Adrenal gland (tissue), 12 donors: ENCODE results near the gene ZNRF1. TPM values are rescaled to one million over a fixed set of nuclear protein-coding genes. Genes with fewer than 3 reads are reported as not detected.
A peak's percentile ranks its signal among the peaks of the same experiment; 100 is the strongest.

Experiments used
- DNase-seq, 7 donors: peaks; one replicate each; pipeline ENCODE4 v3.0.0-alpha.2; 2019 to 2020
- H3K27ac ChIP-seq, 5 donors: fragments of 200-600 bp; sonication (generic) in 4 of 5; 1 replicate in 3 of 5; 2 replicates in 2 of 5; pipeline versions ENCODE4 v1.5.1 to v1.8.0; 2016 to 2020; ENCODE audit warnings: mild to moderate bottlenecking in 1 of 5
- H3K27me3 ChIP-seq: fragments of 200-600 bp; 2 replicates; pipeline ENCODE4 v1.8.0; 2021
- H3K36me3 ChIP-seq, 2 donors: fragments of 200-600 bp; replicated peaks in 1 of 2; 1 replicate in 1 of 2; 2 replicates in 1 of 2; pipeline versions ENCODE4 v1.5.1 to v1.8.0; 2018 to 2022
- H3K4me1 ChIP-seq, 2 donors: fragments of 200-600 bp; replicated peaks in 1 of 2; 1 replicate in 1 of 2; 2 replicates in 1 of 2; pipeline versions ENCODE4 v1.5.1 to v1.8.0; 2018 to 2021
- H3K4me3 ChIP-seq, 4 donors: fragments of 200-600 bp; sonication (generic) in 3 of 4; one replicate each; pipeline ENCODE4 v1.5.1; 2016 to 2018
- H3K9me3 ChIP-seq, 3 donors: fragments of 200-600 bp; sonication (generic) in 1 of 3; replicated peaks in 1 of 3; 1 replicate in 2 of 3; 2 replicates in 1 of 3; pipeline versions ENCODE4 v1.5.1 to v1.8.0; 2016 to 2021
- CTCF ChIP-seq, 6 experiments: fragments of 450-650 bp in 4 of 6; fragments of 200-600 bp in 2 of 6; sonication (generic) in 1 of 6; IDR thresholded peaks; 1 replicate in 5 of 6; 2 replicates in 1 of 6; pipeline versions ENCODE4 v1.5.1 to v1.8.0; 2016 to 2021; ENCODE audit warnings: antibody characterized with exemption in 6 of 6, mild to moderate bottlenecking in 2 of 6, moderate library complexity in 1 of 6
- POLR2A ChIP-seq, 2 donors: fragments of 450-650 bp; IDR thresholded peaks; one replicate each; pipeline ENCODE4 v1.6.1; 2017; ENCODE audit warnings: antibody characterized with exemption in 2 of 2, mild to moderate bottlenecking in 2 of 2, moderate library complexity in 1 of 2
- WGBS, 4 donors: extraction: QIAGEN DNeasy Blood & Tissue Kit in 2 of 4; methylation state at CpG; one replicate each; pipeline versions ENCODE4 v1.1.5 to v1.1.7; 2013 to 2017; 5-methylcytosine and 5-hydroxymethylcytosine counted together
- intact Hi-C, 2 donors: fragments of 100-400 bp; cut with DNase I; formaldehyde crosslinking; loops; one replicate each; pipeline versions ENCODE4 v1.14.1 to v1.15.0; 2022 to 2023
- polyA plus RNA-seq, 3 donors: library from polyadenylated mRNA; stranded (reverse); fragments of 200-250 nt in 2 of 3; fragments of 350-450 nt in 1 of 3; fragmentation: Illumina TruSeq in 1 of 3; extraction: RNeasy Lipid Tissue Mini Kit (QIAGEN cat#74804) in 1 of 3; gene quantifications; one replicate each; pipeline ENCODE4 v1.2.3, GENCODE V29; 2013 to 2014
- total RNA-seq, 9 donors: library from RNA; depleted of rRNA in 4 of 9; stranded (reverse); fragments of >200 nt in 4 of 9; fragments of 120-200 nt in 1 of 9; fragmentation: NEBNext Ultra II Directional in 1 of 9; extraction: Animal tissue kit (Norgen Biotek cat#: 25700) in 1 of 9; gene quantifications; one replicate each; pipeline versions ENCODE4 v1.1.0 to v1.2.4, GENCODE V29; 2013 to 2023
- donor health status: healthy with polysubstance abuse.
- donor health status: Bipolar disorder and iron deficiency.
- donor health status: DM: yes; HTN: yes; CAD: no.
- donor health status: DM: no; HTN: no; CAD: no.
- donor health status: DM: no; HTN: no; CAD: no.
- donor health status: DM: yes; HTN: yes; CAD: no.

ZNRF1 gene
- total and polyA plus RNA-seq, 12 donors: 9.9 to 29.2 (median 25.4) TPM

GRCh38 chr16:75114179-75114945, 115.5 kb downstream of the ZNRF1 start:
- Histone ChIP-seq H3K27ac (no peak overlapping the region), H3K27me3 (no peaks in the 10 kb centered on the region), H3K4me1 (peaks cover 29 to 47% of the 10 kb centered on the region in 2 donors), H3K9me3 (no peaks in the 10 kb centered on the region), H3K36me3 (no peaks in the 10 kb centered on the region), H3K4me3 (no peak overlapping the region)
- TF ChIP-seq CTCF (IDR thresholded peaks at IDR 0.05) (no peak), POLR2A (IDR thresholded peaks at IDR 0.05) (no peak)
- intact Hi-C loops: loop anchor here (5.0 to 10.0 kb wide), 2 partner anchors 117 to 300 kb away; partner anchors contain the start of gene ZNRF1 (in 2 of the 2)
- WGBS, 4 donors: 86 to 96% (median 92%) methylated on average over 15 to 44 of the region's 44 CpGs
- no peak for DNase-seq

DNA sequence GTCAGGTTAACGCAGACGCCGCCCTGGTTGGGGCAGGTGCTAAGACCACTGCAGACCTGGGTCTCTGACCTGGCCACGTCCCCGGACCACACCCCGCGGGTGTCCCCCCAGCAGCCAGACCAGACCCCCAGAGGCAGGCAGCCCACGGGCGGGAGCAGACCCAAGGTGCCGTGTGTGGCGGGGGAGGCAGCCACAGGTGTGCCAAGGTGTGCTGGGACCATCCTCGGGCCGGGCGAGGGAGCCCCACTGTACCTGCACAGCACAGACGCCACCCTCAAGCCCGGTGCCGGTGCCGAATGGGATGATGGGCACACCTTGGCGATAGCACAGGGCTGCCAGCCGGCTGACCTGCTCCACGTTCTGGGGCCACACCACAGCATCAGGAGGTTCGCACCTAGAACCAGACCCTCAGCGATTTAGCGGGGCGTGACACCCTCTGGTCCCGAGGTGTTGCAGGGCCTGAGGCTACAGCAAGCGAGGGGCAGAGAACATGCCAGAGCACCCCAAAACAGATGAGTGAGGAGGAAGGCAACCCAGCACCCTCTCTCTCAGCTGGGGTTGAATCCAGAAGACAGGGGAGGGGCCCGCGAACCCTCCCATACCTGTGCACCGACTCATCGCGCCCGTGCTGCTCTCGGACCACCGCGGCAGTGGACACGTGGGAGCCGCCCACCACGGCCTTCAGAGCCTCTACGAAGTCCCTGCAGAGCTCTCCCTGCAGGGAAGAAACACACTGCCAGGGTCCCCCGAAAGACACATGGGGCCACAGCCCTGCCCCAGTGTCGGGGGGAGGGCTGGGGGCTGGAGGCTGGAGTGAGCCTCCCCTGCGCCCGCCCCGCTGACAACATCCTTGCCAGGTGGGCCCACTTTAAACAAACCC, 116.4 kb downstream of the ZNRF1 start:
- peaks cover 20 to 38% of the 10 kb centered on the region in 2 donors for H3K4me1 ChIP-seq
- 73 to 91% (median 85%) methylated on average over 2 to 45 of the region's 45 CpGs for WGBS, 4 donors
- no peaks in the 10 kb centered on the region for H3K36me3 ChIP-seq
- TF ChIP-seq CTCF (IDR thresholded peaks at IDR 0.05) (no peak), POLR2A (IDR thresholded peaks at IDR 0.05) (no peak)
- peak in 1 of 7 donors; percentile 31 for DNase-seq
- H3K27ac ChIP-seq: no peak overlapping the region
- intact Hi-C loops: loop anchor here (5.0 to 10.0 kb wide), 2 partner anchors 118 to 300 kb away; partner anchors contain the start of gene ZNRF1 (in 2 of the 2)
- H3K4me3 ChIP-seq: no peak overlapping the region
- H3K27me3 ChIP-seq: no peaks in the 10 kb centered on the region
- no peaks in the 10 kb centered on the region for H3K9me3 ChIP-seq

- TF ChIP-seq POLR2A (IDR thresholded peaks at IDR 0.05): peak; percentile 45 to 69
- no peak for TF ChIP-seq CTCF (IDR thresholded peaks at IDR 0.05)
- intact Hi-C loops: loop anchor here in 1 of 2 donors (10.0 kb wide), 1 partner anchor 301 kb away; no protein-coding TSS in a partner anchor
- no peaks in the 10 kb centered on the region for H3K36me3 ChIP-seq
- H3K4me1 ChIP-seq: peaks cover 13 to 27% of the 10 kb centered on the region in 2 donors
- no peaks in the 10 kb centered on the region for H3K9me3 ChIP-seq
- peak within 1 kb of the TSS in 2 of 5 donors; percentile 52 to 70 for H3K27ac ChIP-seq
- peak within 1 kb of the TSS in 2 of 4 donors; percentile 12 to 65 for H3K4me3 ChIP-seq
- WGBS, 4 donors: 37 to 60% (median 50%) methylated on average over 8 to 15 of the region's 15 CpGs
- DNase-seq: peak; percentile 75 to 93 (median 89)
- H3K27me3 ChIP-seq: no peaks in the 10 kb centered on the region
Measured at GRCh38 chr16:75116081-75116910, 117.5 kb downstream of the ZNRF1 start, which contains the start of gene LDHD. LDHD (minus strand) TSS chr16:75116780; CDS start chr16:75116720, 60 bp downstream.
